Stomach (tissue), 9 donors: Measurements from ENCODE around the gene RTTN. TPM values are rescaled to one million over a fixed set of nuclear protein-coding genes. Genes with fewer than 3 reads are reported as not detected.

Experiments
- DNase-seq, 2 donors: peaks; one replicate each; pipeline versions ENCODE4 v3.0.0 to v3.0.0-alpha.2; 2013 to 2019
- H3K27ac ChIP-seq, 5 donors: fragments of 200-600 bp in 4 of 5; sonication (generic) in 4 of 5; one replicate each; pipeline ENCODE4 v1.5.1; 2013 to 2019; ENCODE audit warnings: mild to moderate bottlenecking in 1 of 5, moderate library complexity in 1 of 5
- H3K27me3 ChIP-seq, 3 donors: fragments of 200-600 bp; sonication (generic); one replicate each; pipeline ENCODE4 v1.5.1; 2017 to 2019; ENCODE audit warnings: mixed run types in 1 of 3
- H3K36me3 ChIP-seq, 4 donors: fragments of 200-600 bp; sonication (generic); 1 replicate in 3 of 4; 2 replicates in 1 of 4; pipeline ENCODE4 v1.5.1; 2016 to 2019
- H3K4me1 ChIP-seq, 4 donors: fragments of 200-600 bp; sonication (generic); one replicate each; pipeline ENCODE4 v1.5.1; 2016 to 2019
- H3K4me3 ChIP-seq, 4 donors: fragments of 200-600 bp; sonication (generic) in 3 of 4; one replicate each; pipeline ENCODE4 v1.5.1; 2016 to 2019; ENCODE audit warnings: mild to moderate bottlenecking in 1 of 4
- H3K9me3 ChIP-seq, 4 donors: fragments of 200-600 bp; sonication (generic); one replicate each; pipeline ENCODE4 v1.5.1; 2016 to 2019
- CTCF ChIP-seq, 7 experiments: fragments of 450-650 bp in 4 of 7; fragments of 200-600 bp in 3 of 7; sonication (generic) in 3 of 7; IDR thresholded peaks; one replicate each; pipeline ENCODE4 v1.5.1; 2016 to 2019; ENCODE audit warnings: antibody characterized with exemption in 7 of 7, control low read depth in 2 of 7, mild to moderate bottlenecking in 1 of 7
- EP300 ChIP-seq: sonication (generic); formaldehyde crosslinking; IDR thresholded peaks from one replicate; pipeline ENCODE4 v1.6.1; 2017; ENCODE audit warnings: antibody characterized with exemption
- POLR2A ChIP-seq, 4 donors: fragments of 450-650 bp; IDR thresholded peaks; one replicate each; pipeline ENCODE4 v1.6.1; 2016; ENCODE audit warnings: antibody characterized with exemption in 4 of 4, control low read depth in 2 of 4, mild to moderate bottlenecking in 1 of 4, moderate library complexity in 1 of 4
- POLR2AphosphoS5 ChIP-seq, 3 donors: sonication (generic); formaldehyde crosslinking; IDR thresholded peaks; one replicate each; pipeline ENCODE4 v1.6.1; 2016; ENCODE audit warnings: antibody characterized with exemption in 3 of 3
- whole genome bisulfite sequencing, 5 donors: extraction: QIAGEN DNeasy Blood & Tissue Kit in 3 of 5; methylation state at CpG; one replicate each; pipeline versions ENCODE4 v1.1.5 to v1.1.7; 2013 to 2018; 5-methylcytosine and 5-hydroxymethylcytosine counted together
- intact Hi-C: fragments of 100-400 bp; cut with DNase I; formaldehyde crosslinking; loops from one replicate; pipeline ENCODE4 v1.15.1; 2023; ENCODE audit warnings: low total_unique reads
- polyA plus RNA-seq, 3 donors: library from polyadenylated mRNA; stranded (reverse); fragments of 200-250 nt; gene quantifications; one replicate each; pipeline ENCODE4 v1.2.3, GENCODE V29; 2013
- total RNA-seq, 5 donors: library from RNA; depleted of rRNA; stranded (reverse); fragments of >200 nt; gene quantifications; one replicate each; pipeline versions ENCODE4 v1.1.0 to v1.2.3, GENCODE V29; 2014 to 2016
- donor health status: healthy with polysubstance abuse.
- donor health status: Bipolar disorder and iron deficiency.
- donor health status: healthy.

Gene RTTN
- total and polyA plus RNA-seq, 8 donors = 2.1 to 52.1 (median 10.2) TPM

GRCh38 chr18:70021043-70021442 lies 184.4 kb downstream of the RTTN start:
- H3K27me3 ChIP-seq = no peaks in the 10 kb centered on the region
- H3K27ac ChIP-seq = no peak overlapping the region
- no peaks in the 10 kb centered on the region for H3K4me1 ChIP-seq
- H3K9me3 ChIP-seq = no peaks in the 10 kb centered on the region
- H3K36me3 ChIP-seq = peaks cover 0 to 68% (median 45%) of the 10 kb centered on the region in 4 donors
- DNase-seq = no peak
- no peak overlapping the region for H3K4me3 ChIP-seq
- 31 to 65% (median 53%) methylated on average over 1 of the region's 1 CpG for WGBS, 5 donors
- intact Hi-C loops = no loop called here
- TF ChIP-seq POLR2AphosphoS5 (IDR thresholded peaks at IDR 0.05) = no peak
- no peak for TF ChIP-seq EP300
- no peak for TF ChIP-seq POLR2A (IDR thresholded peaks at IDR 0.05)
- no peak for TF ChIP-seq CTCF (IDR thresholded peaks at IDR 0.05)

GRCh38 chr18:70019991-70020390 lies 185.5 kb downstream of the RTTN start:
- intact Hi-C loops = no loop called here

GRCh38 chr18:70019136-70019535 lies 186.4 kb downstream of the RTTN start:
- 70 to 88% (median 83%) methylated on average over 2 of the region's 2 CpGs for WGBS, 5 donors
- intact Hi-C loops = no loop called here
- H3K27ac ChIP-seq = no peak overlapping the region
- no peaks in the 10 kb centered on the region for H3K27me3 ChIP-seq
- no peaks in the 10 kb centered on the region for H3K9me3 ChIP-seq
- H3K36me3 ChIP-seq = peaks cover 0 to 61% (median 42%) of the 10 kb centered on the region in 4 donors
- no peak for TF ChIP-seq POLR2AphosphoS5 (IDR thresholded peaks at IDR 0.05)
- no peak for TF ChIP-seq POLR2A (IDR thresholded peaks at IDR 0.05)
- TF ChIP-seq EP300 = no peak
- TF ChIP-seq CTCF (IDR thresholded peaks at IDR 0.05) = no peak
- H3K4me3 ChIP-seq = no peak overlapping the region
- no peaks in the 10 kb centered on the region for H3K4me1 ChIP-seq
- no peak for DNase-seq

More at GRCh38 chr18:70019991-70020390, 185.5 kb downstream of the RTTN start:
- 86 to 94% (median 91%) methylated on average over 2 of the region's 2 CpGs for WGBS, 5 donors
- H3K4me3 ChIP-seq = no peak overlapping the region
- H3K9me3 ChIP-seq = no peaks in the 10 kb centered on the region
- TF ChIP-seq POLR2AphosphoS5 (IDR thresholded peaks at IDR 0.05) (no peak), CTCF (IDR thresholded peaks at IDR 0.05) (no peak), EP300 (no peak), POLR2A (IDR thresholded peaks at IDR 0.05) (no peak)
- peaks cover 0 to 67% (median 49%) of the 10 kb centered on the region in 4 donors for H3K36me3 ChIP-seq
- no peak for DNase-seq
- H3K4me1 ChIP-seq = no peaks in the 10 kb centered on the region
- H3K27me3 ChIP-seq = no peaks in the 10 kb centered on the region
- no peak overlapping the region for H3K27ac ChIP-seq

GRCh38 chr18:70015127-70015526 lies 190.4 kb downstream of the RTTN start:
- intact Hi-C loops = no loop called here
- DNase-seq = no peak
- TF ChIP-seq EP300 = no peak
- no peak for TF ChIP-seq POLR2A (IDR thresholded peaks at IDR 0.05)
- TF ChIP-seq CTCF (IDR thresholded peaks at IDR 0.05) = no peak
- no peak for TF ChIP-seq POLR2AphosphoS5 (IDR thresholded peaks at IDR 0.05)
- H3K27ac ChIP-seq = no peak overlapping the region
- H3K9me3 ChIP-seq = peaks cover 0 to 8% (median 4%) of the 10 kb centered on the region in 4 donors
- H3K4me1 ChIP-seq = no peaks in the 10 kb centered on the region
- peaks cover 0 to 37% (median 21%) of the 10 kb centered on the region in 4 donors for H3K36me3 ChIP-seq
- no peaks in the 10 kb centered on the region for H3K27me3 ChIP-seq
- 86 to 95% (median 88%) methylated on average over 7 of the region's 7 CpGs for WGBS, 5 donors
- no peak overlapping the region for H3K4me3 ChIP-seq
